Gastrocnemius medialis (tissue), 4 donors: Measurements from ENCODE around the gene THAP4.

Source experiments
- POLR2A ChIP-seq, 2 donors: fragments of 450-650 bp; IDR thresholded peaks; one replicate each; pipeline ENCODE4 v1.6.1; 2017; ENCODE audit warnings: antibody characterized with exemption in 2 of 2, mild to moderate bottlenecking in 2 of 2, moderate library complexity in 2 of 2
- TF ChIP-seq, protein P1 (sequence below), 5 experiments: fragments of 450-650 bp in 3 of 5; fragments of 200-600 bp in 2 of 5; sonication (generic) in 2 of 5; IDR thresholded peaks in 4 of 5; conservative IDR thresholded peaks in 1 of 5; 1 replicate in 4 of 5; 2 replicates in 1 of 5; pipeline ENCODE4 v1.5.1; 2016 to 2019; ENCODE audit warnings: antibody characterized with exemption in 5 of 5, mild to moderate bottlenecking in 3 of 5, moderate library complexity in 3 of 5

GRCh38 chr2:241657786-241658254 is 20.9 kb upstream of the THAP4 start:
- no peak for TF ChIP-seq POLR2A (IDR thresholded peaks at IDR 0.05)
- TF ChIP-seq, protein P1, sequence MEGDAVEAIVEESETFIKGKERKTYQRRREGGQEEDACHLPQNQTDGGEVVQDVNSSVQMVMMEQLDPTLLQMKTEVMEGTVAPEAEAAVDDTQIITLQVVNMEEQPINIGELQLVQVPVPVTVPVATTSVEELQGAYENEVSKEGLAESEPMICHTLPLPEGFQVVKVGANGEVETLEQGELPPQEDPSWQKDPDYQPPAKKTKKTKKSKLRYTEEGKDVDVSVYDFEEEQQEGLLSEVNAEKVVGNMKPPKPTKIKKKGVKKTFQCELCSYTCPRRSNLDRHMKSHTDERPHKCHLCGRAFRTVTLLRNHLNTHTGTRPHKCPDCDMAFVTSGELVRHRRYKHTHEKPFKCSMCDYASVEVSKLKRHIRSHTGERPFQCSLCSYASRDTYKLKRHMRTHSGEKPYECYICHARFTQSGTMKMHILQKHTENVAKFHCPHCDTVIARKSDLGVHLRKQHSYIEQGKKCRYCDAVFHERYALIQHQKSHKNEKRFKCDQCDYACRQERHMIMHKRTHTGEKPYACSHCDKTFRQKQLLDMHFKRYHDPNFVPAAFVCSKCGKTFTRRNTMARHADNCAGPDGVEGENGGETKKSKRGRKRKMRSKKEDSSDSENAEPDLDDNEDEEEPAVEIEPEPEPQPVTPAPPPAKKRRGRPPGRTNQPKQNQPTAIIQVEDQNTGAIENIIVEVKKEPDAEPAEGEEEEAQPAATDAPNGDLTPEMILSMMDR (IDR thresholded peaks at IDR 0.05 in 4 of 5, conservative IDR thresholded peaks at IDR 0.05 in 1 of 5), result no peak
